Amygdala (tissue), 56 donors: ENCODE data around the gene LDLRAD4.

Experiments
- DNase-seq, 56 donors: peaks; one replicate each; lab custom pipeline; 2025; lab: John Stamatoyannopoulos, UW

Gene LDLRAD4

DNA sequence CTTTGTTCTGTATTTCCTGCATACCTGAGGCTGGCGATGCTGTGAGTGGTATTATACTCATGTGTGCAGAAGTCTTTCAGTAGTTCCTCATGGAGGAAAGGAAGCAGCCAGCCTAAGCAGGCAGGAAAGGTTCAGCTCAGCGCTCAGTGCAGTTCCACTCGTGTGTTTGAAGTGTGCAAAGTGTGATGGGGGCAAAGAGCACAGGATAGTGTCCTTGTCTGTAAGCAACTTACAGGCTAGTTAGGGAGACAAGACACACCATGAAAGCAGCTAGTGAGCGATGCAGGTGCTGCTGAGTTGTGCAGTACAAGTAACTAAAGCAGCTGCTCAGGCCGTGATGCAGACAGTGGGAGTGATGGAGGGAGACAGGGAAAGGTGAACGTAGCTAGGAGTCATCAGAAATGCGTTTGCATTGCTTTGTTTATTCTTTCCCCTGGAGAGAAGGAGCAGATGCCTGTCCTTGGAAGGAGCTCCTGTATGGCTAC, 146.2 kb downstream of the LDLRAD4 start:
- DNase-seq = no peak

DNA sequence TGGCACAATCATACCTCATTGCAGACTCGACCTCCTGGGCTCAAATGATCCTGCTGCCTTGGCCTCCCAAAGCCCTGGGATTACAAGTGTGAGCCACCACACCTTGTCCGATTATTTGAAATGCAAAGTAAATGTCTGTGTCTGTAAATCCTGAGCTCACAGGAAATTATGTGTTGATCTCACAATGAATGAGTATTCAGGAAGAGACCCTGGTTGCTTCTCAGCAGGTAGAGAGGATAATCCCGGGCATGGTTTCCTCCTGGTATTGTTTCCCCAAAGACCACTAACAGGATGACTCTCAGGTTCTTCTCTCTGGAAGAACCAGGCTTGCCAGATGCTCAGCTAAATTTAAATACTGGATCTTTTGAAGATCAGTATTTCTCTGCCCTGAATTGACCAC, 147.6 kb downstream of the LDLRAD4 start:
- no peak for DNase-seq

DNA sequence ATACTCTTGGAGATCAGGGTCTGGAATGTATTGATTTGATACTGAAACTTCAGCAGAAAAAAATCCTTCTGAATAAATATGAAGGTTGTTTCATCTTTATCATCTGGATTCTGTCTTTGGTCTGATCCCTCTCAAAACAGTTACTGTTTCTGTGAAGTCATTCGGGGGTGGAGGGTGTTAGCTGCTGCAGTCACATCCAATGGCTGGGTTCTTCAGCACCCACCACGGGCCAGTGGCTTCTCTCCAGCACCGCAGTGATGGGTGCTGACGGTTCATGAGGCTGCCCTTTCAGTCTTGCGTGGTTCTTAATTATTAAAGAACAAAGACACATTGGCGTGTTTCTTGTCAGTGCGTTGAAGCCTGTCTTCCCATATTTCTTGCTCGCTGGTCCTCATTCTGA, 148.0 kb downstream of the LDLRAD4 start:
- DNase-seq = no peak

DNA sequence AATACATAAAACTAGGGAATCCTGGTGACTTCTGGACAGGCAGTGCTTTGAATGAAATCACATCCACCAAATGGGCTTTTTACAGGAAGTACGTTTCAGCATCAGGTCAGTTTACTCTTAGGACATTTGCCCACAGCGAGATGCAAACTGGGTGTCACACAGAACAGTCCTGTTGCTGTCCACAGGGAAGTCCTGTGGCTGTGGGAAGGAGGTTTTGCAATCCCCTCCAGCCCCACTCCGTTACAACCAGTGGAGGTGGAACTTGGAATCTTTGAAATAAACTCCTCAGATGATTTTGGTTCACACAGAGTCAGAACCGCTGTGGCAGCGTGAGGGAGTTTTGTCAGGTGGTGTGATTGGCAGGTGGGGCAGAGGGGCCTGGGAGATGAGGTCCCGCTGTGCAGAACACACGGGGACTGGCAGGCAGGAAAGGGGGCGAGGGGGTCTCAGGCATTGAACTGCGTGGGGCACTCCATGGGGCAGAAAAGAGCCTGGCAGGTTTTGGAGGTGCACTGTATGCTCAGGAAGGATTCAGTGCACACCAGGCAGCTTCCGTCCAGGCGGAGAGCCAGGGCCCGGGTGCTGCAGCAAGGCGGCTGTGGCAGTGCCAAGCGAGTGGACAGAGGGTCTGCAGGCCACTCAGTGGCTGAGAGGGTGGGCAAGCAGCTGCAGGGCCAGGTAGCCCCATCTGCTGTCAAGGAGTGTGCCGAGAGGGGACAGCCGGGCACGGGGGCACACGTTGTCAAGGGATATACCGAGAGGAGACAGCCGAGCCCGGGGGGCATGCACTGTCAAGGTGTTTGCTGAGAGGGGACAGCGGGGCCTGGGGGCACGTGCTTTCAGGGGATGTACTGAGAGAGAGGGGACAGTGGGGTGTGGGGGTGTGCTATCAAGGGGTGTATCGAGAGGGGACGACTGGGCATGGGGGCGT, 148.7 kb downstream of the LDLRAD4 start:
- DNase-seq = no peak

DNA sequence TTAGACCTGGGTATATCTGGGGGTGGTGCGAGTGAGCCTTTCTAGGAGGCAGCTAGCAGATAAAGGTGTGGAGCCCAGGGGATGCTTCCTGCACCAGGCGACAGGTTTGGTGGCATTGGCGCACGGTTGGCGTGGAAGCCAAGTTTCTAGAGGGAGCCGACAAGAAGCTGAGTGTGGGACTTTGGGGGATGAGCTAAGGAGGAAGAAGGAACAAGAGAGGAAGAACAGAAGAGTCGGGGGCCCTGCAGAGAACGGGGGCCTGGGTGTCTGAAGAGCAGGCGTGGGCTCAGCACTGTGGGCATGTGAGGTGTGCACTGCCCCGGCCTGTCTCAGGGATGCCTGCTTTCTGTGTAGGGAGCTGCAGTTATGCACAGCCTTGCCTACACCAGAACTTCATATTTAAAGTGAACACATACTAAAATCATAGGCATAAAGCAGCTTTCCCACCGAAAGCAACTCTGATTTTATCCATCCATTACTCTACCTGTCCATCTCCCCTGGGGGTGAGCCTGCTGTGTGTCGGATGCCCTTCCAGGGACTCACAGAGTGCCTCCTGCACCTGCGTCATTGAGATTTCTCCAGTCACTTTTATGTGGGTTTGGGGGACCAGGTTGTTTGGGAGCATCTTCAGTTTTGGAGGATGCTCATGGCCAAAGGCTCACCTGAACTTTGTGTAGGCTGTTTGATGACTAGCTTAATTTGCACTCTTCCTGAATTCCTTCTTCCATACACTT, 149.7 kb downstream of the LDLRAD4 start:
- no peak for DNase-seq

DNA sequence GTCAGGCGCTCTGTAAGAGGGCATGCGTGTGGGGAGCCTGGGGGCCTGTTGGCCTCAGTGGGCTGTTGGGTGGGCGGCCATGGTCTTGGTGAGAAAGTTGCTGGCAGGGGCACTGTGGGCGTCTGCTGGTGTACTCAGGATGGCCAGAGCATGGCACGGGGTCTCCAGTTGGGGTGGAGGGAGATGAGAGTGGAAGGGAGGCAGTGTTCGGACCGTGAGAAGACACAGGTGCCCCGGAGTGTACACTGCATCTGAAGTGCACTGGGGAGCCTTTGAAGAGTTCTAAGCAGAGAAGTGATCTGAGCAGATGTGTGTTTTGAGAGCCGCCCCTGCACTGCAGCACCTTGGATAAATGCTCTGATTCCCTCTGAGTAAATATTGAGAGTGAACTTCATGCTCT, 150.8 kb downstream of the LDLRAD4 start:
- no peak for DNase-seq

DNA sequence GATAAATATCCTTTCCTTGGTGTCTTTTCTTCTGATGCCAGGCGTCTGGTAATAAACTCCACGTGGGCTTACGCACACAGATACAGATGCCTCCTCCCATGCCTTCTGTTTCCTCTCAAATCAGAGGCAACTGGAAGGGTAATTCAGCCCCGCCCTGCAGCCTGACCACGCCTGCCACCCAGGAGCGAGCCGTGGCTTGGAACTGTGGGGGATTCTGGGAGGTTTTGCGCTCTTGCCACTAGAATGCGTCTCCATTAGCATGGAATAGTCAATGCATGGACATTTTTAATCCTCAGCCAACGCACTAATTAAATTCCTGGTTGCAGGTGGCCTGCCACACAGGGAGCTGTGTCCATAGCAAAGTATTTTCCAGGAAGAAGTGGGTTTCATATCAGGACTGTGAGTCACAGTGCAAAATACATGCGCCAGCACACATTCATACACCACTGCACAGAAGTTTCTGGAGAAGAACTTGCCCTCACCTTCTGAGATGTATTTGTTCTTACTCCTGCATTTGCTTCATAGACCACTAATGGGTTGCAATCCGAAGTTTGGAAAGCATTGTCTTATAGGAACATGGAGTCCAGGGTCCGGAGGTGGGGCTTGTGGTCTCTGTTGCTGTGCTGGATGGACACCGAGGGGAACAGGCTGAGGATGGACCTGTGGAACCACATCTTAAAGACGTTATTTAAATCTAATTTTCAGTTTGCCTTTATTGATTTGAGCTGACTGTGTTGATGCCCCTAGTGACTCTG, 151.4 kb downstream of the LDLRAD4 start:
- peak in 2 of 56 donors; percentile 31 to 35 for DNase-seq

DNA sequence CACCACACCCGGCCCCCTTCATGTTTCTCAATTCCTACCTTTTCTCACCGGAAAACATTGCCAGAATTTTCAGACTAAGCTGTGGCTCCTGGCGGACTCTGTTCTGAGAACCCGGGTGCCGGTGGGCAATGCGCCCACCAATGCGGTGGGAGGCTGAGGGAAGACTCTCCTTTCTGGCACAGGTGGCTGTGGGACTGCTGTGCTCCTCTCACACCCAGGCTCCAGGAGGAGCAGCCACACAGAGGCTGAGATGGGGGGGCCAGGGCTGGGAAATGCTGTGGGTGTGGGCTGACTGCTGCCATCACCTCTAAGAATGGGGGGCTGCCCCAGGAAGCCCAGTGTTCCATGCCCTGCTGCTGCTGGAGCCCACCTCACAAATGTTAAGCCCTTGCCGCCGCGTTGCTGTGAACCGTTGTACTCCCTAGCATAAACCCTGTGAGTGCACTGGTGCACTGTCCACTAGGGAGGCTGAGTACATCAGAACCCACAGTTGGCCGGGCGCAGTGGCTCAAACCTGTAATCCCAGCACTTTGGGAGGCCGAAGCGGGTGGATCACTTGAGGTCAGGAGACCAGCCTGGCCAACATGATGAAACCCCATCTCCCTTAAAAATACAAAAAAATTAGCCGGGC, 152.6 kb downstream of the LDLRAD4 start:
- DNase-seq = no peak

DNA sequence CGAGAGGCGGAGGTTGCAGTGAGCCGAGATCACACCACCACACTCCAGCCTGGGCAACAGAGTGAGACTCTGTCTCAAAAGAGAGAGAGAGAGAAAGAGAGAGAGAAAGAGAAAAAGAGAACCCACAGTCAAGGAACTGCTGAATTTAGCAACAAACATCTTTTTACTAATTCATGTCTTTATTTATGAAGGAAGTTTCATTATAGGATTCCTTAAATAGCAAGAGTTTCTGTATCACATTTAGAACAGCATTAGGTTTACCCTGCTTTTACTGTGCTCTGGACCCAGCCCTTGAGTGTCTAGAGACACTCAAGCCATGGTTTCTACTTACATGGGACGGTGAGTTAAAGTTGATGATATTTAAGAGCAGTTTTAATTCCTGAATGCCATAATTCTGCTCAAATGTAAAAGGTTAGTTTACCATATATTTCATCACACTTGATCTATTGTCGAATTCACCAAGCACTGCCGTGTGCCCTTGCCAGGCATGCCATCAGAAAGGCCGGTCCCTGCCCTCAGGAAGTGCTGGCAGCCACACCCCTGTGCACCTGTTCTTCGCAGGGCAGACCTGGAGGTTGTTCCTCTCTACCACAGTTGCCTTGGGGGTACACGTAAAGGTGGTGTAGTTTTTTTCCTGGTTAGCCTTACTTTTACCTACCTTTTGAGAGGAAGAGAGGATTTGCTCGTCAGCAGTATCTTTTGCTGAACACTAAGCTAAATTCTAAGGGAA, 153.3 kb downstream of the LDLRAD4 start:
- no peak for DNase-seq

DNA sequence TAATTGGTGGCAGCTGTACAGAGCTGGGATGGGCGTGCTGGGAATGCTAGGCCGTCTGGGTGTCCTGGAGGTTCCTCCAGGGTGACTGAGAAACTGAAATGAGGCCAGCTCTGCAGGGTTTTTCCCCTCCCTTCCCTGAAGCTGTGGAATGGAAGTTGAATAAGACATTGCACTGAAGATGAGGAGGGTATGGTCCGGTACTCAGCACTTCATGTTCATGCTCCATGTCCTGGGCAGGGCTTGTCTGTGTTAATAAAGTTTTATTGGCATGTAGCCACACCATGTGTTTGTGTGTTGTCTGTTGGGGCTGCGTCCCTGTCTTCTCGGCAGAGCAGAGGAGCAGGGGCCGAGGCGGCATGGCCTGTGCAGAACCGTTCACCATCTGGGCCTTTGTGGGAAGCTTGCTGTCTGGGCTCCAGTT, 154.0 kb downstream of the LDLRAD4 start:
- DNase-seq = no peak

DNA sequence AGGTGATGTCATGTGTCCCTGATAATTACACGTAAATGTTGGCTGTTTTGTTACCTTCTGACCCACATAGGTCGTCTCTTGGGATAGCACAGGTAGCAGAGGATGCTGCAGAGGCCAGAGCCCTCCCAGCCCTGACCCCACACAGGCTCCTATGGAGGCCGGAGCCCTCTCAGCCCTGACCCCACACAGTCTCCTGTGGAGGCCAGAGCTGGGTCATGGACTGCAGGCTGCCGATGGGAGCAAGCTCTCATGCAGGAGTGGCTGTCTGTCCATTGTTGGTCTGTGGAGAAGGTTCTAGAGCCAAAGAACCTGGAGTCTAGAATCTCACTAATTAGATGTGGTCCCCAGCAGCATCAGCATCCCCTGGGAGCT, 155.5 kb downstream of the LDLRAD4 start:
- no peak for DNase-seq

DNA sequence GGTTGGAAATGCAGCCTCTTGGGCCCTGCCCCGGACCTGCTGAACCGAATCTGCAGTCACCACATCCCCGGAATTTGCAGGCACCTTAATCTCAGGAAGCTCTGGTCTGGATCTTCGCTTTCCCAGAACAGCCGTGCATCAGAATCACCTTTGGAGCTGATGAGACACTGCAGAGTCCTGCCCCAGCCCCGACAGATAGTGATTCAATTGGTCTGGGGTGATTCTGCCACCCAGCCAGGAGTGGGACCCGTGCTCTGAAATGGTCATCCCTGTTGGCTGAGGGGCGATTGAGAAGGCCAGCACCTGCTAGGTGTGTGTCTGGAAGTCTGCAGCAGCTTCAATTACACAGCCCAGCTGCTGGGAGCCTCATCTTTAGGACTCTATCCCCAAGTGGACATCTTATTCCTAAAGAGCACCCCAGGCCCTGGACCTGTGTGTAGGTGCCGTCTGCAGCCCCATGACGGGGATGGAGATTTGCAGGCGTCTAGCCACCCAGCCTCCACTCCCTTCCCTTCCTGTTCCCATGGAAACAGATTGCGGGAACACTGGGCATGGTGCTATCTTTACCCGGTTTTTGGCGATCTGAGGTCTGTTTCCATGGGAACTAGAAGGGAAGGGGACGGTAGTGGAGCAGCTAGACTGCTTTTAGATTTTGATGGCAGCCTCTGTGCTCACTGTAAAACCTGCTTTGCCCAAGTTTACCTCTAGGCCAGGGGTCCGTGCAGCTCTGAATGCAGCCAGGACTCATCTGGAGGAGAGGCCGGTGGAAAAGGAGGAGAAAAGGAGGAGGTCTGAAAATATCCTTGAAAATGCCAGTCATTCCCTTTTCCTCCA, 156.1 kb downstream of the LDLRAD4 start:
- DNase-seq = peak in 35 of 56 donors; percentile 9 to 82 (median 55)

DNA sequence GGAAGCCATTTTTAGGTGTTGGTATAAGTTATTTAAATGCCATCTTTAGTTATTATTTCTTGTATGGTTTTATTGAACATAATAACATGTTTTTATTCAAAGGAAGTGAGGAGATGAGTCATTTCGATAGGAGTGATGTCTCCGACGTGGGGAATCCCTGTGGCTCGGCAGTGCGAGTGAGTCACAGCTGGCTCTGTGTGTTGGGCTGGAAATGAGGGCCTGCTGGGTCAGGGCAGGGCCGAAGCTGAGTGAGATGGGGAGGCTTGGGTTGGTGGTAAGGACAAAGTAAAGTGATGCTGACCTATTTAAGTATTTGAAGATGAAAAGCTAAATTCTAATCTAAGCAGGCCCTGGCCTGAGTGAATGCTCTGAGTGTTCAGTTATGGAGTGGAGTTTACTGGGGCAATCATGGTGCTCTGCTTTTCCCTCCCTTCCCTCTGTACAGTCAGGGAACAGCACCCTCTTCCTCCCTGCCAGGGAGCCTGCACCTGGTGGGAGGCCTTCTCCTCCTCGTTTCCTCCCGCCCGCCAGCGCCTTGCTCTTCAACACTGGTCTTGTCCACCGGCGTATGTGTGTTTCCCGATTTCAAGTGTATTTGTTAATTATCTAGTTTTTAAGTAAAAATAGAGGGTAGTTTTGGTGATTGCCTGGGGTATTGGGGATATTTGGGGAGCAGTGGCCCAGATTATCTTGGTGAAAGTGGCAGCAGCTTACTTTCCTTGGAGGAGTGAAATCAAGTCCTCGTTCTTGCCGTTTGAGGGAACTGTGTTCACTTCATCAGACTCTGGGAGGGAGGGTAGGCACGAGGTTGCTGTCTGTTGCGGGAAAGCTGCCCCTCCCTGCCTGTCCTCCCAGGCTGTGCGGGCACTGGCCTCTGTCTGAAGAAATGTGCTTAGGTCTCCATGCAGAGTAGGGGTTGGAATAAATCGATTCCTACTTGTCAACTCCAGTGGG, 157.0 kb downstream of the LDLRAD4 start:
- DNase-seq = peak in 4 of 56 donors; percentile 24 to 57 (median 47)

DNA sequence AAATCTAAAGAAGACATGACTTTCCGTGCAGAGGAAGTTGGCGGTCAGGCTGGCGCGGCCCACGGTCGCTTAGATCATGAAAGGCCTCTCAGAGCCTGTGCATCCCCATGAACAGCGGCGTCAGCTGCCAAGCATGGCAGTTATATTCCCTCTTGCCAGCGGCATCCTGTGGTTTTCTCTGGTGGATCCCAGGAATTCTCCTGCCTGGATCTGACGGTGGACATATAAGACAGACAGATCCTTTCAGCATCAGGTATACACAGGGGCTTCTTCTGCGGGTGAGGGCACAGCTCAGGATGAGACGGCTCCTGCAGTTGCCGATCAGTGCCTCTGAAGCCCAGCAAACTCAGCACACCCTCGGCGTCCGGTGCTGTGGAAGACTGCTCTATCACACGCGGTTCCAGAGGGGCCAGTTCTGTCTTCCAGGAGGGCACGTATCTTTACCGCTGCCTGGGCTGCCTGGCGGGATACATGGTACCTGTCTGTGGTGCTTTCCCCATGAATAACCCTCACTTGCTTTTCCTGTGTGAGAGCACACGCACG, 157.8 kb downstream of the LDLRAD4 start:
- peak in 2 of 56 donors; percentile 32 to 34 for DNase-seq

DNA sequence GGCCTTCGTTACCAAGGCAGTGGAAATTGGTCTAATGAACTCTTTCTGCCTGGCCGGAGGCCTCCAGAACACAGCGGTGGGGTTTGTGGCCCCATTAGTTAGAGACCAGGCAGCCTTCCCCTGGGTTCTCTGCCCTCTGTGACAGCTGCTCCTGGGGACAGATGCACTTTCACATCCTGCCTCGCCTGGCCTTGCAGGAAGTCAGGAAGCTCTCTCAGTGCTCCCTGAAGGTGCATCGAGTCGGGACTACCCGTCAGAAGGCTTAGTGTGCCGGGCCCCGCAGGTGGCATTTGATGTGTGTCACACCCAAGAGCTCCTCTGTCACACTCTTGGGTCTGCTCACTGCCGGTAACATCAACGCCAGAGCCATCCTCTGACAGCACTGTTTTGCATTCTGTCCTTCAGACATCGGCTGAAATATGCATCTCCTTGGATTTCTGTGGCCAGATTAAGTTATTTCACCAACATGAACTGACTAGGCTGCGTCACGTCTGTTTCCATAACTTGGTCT, 158.3 kb downstream of the LDLRAD4 start:
- no peak for DNase-seq

DNA sequence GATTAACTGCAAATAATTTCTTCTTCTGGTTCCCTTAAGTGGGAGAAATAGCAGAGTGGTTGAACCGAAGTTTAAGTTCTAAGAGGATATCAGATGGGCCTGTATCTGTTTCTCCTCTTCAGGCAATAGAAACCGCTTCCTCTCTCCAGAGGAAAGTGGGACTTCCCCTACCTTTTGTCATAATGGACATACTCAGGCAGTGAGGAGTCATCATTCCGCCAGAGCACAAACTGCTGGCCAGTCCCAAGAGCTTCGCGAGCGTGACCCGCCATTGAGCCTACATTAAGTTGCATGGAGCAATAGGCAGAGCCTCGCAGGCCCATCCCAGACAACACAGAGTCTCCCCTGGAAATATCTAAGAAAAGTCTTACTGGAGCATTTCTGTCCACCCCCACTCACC, 158.9 kb downstream of the LDLRAD4 start:
- no peak for DNase-seq

DNA sequence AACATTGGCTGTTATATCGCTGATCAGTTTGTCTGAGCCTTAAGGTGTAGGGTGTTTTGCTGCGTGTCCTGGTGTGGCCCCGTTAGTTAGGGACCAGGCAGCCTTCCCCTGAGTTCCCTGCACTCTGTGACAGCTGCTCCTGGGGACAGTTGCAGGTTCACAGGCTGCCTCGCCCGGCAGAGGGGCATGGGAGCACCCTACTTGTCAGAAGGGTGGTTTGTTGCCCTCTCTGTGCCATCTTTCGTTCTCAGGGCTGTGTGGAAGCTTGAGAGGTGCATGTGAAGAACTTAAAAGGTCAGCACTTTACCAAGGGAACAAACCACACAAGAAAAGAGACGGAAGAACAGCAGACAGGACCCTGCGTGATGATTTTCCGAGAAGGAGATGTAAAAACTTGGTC, 159.6 kb downstream of the LDLRAD4 start:
- DNase-seq = no peak
